Right renal pelvis (tissue), 4 donors: ENCODE results near the gene MAPKAP1. TPM values are rescaled to one million over a fixed set of nuclear protein-coding genes. Genes with fewer than 3 reads are reported as not detected.

Experiments used
- DNase-seq, 4 donors: peaks; one replicate each; pipeline ENCODE4 v3.0.0-alpha.2; 2013; ENCODE audit warnings: low read depth in 4 of 4, low spot score in 3 of 4, missing footprints in 1 of 4
- polyA plus RNA-seq, 4 donors: library from polyadenylated mRNA; unstranded; fragments of 120-200 nt; gene quantifications; one replicate each; pipeline ENCODE4 v1.2.1, GENCODE V29; 2013; ENCODE audit not compliant: insufficient read length in 4 of 4

MAPKAP1 gene
- polyA plus RNA-seq, 4 donors = 76.0 to 94.0 (median 90.7) TPM

DNA sequence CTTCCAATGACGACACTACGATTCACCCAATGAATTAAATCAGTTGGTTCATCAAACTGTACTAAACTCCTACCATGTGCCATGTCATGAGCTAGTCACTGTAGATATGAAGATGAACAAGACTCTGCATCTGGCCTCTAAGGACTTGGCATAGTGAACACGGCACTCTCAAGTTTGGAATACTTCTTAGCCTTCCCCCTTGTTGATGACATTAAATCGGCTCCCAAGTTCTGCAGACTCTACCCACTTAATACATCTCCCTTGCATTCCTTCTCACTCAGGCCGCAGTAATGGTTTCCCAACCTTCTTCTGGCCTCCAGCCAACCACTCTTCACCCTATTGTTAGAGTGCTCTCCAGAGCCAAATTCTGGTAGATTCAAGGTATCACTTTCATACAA, 184.7 kb downstream of the MAPKAP1 start:
- no peak for DNase-seq

DNA sequence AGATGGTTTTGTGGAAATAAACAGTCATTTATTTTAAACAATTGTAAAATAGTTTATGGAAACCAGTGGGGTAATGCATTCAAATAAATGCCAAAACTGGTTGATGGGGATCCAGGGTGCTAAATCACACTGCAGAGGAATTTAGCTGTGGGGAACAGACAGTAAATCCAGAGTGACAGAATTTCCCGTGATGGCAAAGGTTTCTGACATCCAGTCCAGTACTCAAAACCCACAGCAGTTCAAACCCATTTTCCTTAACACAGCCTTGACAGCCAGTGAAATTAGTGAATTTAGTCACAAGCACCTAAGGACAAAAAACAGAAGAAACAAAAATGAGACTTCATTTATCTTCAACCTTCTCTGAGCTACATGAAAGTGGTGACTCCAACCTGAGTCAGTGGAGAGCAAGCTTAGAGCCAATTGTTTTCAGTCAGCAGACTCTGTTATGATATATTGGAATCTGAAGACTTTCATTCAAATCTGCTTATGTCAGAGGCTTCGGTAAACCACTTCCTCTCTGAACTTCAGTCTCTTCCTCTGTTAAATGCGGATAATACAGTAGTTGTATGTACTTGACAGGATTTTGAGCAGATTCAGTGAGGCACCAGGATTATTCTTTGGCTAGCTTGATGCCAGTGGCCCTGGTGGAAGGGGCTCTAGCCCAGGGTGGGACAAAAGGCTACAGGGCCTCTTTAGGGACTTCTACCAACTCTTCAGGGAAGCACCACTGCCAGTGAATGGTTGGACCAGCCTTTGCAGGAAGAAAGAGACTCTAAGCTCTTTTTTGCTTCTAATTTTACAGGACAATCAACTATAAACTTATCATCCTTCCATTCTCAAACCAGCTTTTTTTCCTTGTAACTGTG, 185.3 kb downstream of the MAPKAP1 start:
- DNase-seq = no peak

DNA sequence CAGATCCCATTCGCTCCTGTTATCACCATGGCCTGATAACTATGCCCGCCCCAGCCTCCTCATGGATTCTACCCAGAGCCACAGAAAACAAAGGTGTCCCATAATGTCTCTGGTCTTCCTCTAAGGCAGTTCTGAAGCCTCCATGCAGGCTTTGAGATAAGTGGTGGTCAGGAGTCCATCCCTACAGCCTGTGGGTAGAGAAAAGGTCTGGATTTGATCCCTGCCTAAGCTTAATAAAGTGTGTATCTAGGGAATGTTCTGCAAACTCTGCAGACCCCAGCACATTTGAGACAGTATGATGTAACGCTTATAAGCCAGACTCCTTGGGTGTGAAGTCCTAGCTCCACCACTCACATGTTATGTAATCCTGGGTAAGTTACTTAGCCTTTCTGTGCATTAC, 187.3 kb downstream of the MAPKAP1 start:
- DNase-seq = no peak

DNA sequence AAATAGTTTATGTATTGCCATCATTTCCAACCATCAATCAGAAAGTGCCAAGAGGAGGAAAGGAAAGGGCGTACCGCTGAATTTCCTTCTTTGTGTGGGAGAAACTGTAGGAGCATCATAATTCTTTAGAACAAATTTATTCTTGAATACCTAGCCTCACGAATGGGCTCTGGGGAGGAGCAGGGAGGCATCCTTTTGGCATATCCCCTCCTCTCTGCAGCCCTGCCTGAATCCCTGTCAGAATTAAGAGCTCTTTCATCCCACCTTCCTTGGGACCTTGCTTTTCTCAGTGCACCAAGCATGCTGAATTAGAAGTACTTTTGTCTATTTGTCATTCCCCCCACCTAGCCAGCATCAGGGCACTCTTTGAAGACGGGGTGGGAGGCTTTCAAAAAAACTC, 189.4 kb downstream of the MAPKAP1 start:
- DNase-seq = no peak

DNA sequence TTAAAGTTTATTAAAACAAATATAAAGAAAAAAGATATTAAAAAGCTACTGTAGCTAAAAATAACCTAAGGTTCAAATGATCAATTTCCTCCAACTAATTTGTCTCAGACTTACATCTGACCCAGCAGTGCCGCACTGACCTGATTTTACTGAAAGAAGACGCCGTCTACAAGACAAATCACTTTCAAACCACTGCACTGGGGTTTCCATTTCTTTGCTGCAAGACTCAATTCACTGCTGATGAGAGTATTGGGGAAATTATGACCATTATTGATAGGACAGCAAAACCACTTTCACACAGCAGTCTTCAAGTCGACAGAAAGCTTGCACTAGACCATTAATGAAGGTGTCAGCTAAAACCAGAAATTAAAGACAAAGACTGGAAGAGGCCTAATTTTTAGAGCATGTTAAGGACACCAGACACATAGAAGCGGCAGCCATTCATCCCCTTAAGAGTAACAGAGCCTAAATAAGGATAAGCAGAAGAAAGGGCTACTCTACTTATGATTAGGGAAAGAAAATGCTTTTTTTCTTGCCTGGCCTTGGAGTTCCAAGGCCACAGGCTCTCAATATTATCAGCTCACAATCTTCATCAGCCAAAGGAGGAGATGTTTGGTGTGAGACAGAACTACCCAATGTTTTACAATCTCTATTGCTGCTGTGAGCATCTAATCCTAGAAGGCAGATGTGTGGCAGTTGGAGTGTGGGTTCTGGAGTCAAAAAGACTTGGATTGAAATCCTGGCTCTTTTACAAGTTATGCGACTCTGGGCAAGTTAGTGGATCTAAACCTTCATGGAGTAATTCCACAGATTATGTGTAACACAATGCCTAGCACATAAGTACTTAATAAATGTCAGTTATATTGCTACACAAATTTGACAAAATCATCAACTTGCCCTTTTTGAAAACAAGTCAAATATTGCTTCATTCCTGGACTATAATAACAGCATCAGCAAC, 190.7 kb downstream of the MAPKAP1 start:
- DNase-seq = no peak

DNA sequence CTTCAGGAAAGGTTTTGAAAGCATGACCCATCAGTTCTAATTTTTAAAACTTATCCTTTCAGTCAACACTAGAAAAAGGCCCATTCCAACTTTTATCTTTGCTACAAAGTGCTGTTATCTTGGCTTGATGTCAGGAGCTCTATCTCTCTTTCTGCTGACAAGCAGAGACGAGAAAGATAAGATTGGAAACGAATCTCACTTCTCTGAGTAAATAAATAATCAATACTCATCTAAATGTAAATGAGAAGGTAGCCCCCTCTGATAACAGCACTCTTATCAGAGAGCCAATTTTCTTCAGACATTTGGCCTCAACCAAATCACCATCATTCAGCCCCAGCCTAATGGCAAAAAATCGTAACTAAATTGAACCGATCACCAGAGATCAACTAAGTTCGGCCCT, 191.7 kb downstream of the MAPKAP1 start:
- no peak for DNase-seq

DNA sequence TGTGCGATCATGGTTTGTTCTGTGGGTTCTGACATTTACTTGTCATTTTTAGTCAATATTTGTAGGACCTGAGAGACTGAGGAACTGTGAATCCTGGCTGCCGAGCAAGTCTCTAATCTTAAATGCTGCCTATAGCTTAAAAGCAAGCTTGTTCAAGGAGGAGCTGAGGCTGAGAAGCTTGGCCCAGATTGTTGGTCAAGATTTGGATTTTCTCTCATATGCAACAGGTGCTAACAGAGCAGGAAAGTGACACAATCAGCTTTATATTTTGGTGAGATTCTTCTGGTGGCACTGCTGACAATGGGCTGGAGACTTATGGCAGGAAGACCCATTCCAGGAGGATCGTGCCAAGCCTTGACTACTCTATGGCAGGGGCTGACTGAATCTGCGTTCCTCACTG, 192.5 kb downstream of the MAPKAP1 start:
- DNase-seq = no peak

DNA sequence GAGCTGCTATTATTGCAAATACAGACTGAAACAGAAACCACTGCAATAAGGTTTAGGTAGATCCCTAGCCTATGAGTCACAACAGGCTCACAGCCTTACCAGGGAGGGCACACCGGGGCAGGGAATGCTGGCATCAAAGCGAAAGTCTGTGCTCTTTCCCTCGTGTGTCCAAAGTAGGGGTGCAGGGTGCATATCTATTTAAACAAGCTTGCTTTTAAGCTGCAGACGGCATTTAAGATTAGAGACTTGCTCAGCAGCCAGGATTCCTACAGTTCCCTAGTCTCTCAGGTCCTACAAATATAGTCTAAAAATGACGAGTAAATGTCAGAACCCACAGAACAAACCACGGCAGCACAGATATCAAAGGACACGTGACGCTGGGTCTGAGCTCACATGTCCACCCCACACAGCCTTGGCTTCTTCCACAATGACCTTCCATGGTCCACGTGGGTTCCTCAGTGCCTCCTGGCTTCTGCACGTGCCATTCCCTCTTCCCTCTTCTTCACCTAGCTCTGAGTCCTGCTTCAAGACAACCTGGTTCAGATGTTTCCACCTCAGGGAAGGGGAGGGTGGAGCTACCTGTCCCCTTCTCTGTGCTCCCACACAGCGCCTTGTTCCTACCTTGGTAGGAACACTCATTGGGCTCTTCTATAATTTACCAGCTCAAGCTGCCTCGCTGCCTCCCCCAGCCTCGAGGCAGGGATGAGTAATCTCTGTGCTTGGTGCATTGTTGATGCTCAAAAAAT, 193.2 kb downstream of the MAPKAP1 start:
- DNase-seq = no peak

DNA sequence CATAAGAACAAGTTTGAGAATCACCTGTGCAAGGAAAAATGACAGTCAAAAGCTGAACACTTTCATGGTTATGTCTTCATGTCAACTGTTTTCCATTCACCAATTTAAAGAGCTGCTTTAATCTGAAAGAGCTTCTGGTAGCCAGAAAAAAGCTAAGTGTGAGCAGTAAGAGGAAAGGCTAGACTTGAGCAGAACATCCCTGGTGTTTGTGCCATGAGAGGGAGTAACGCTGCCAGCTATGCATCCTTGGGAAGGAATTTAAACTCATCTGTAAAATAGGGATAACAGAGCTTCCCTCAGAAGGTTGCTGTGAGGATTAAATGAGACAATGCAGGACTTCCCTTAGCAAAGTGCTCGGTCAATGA, 193.7 kb downstream of the MAPKAP1 start:
- no peak for DNase-seq

DNA sequence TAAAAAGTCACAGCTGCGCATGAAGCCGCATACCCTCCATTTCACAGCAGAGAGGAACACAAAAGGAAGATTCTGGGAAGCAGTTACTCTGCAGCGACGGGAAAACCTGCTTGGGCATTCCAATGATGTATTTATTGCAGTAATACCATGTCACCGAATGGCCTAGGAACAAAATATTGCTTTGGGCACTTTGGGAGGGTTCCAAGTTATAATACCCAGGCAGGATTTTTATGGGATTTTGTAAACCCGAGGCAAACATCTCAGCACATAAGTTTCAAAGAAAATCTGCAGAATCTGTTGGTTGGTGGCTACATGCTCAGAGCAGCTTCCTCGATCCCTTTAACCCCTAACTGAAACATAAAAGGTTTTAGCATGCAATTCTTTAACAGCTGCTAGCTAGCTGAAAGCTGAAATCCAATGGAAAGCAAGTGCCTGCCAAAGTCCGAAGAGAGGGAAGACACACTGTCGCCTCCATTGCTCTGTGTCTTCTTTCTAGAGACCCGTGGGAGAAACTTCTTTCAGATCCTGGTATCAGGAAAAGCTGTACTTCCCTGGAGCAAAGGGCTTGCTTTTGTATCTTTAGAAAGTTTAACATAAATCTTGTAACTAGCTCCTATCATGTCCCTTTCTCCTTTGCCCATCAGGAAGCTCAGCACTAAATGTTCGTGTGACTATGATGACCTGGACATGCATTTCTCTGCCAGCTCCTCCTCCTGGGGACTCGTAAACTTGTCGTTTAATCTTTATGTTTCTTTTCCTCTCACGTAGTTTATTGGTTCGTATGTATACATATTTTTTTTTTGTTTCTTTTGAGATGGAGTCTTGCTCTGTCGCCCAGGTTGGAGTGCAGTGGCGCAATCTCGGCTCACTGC, 195.0 kb downstream of the MAPKAP1 start:
- no peak for DNase-seq

DNA sequence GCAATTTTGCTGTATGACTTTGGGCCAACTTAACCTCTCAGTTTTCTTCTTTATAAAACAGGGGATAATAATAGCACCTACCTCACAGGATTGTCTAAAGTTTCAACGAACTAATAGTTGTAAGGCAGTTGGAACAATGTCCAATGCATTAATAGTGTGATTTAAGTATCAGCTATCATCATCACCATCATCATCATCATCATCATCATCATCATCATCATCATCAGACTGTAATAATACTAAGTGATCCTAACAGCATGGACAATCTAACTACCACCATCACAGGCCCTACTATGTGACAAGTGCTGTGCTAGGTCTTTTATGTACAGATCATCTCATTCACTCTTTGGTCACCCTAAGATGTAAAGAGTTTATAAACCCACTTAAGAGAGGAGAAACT, 196.0 kb downstream of the MAPKAP1 start:
- DNase-seq = no peak

DNA sequence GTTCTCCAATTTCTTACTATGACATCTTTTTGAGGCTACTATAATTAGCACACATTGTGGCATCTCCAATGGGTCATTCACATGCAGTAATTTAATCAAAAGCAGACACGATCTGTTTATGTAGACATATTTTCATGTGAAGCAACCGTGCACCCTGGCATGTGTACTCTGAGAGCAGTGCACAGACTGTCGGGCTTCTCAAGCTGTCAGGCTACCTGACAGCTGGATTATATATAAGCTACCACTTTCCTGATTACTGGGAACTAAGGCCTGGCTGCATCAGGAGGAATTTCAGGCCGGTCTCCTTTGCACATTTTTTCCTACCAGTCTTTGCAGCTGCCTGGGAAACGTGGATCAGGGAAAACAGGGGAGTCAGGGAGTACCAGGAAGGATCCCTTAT, 197.5 kb downstream of the MAPKAP1 start:
- no peak for DNase-seq

DNA sequence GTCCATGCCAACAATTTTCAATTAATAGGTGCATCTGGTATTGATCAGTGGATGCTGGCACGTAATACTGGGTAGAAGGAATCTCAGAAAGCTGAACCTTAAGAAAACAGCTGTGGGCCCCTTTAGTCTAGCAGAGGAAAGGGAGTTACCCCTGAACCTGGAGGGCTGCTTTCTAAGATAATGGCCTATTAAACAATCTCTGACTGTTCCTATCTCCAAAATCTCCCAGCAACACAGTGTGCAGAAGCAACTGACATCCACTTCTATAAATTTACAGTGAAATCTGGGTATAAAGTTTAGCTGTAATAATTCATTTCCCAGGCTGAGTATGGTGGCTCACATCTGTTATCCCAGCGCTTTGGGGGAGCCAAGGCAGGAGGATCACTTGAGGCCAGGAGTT, 198.8 kb downstream of the MAPKAP1 start:
- no peak for DNase-seq

DNA sequence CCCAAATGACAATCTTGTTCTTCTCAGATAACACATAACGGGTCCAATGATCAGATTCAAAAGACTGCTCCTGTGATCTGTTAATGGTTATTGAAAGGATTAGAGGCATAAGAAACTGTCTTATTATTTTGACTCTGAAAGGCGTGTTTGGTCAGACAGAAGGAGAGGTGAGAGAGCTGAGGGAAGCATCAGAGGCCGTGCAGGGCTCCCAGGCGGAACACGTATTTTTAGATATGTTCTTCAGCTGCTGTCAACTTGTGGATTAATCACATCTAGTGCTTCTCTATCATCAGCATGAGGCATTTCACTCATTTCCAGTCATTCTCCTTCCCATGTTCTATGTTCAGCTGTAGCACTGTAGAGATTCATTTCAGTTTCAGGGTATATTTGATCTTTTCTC, 199.8 kb downstream of the MAPKAP1 start:
- DNase-seq = no peak

DNA sequence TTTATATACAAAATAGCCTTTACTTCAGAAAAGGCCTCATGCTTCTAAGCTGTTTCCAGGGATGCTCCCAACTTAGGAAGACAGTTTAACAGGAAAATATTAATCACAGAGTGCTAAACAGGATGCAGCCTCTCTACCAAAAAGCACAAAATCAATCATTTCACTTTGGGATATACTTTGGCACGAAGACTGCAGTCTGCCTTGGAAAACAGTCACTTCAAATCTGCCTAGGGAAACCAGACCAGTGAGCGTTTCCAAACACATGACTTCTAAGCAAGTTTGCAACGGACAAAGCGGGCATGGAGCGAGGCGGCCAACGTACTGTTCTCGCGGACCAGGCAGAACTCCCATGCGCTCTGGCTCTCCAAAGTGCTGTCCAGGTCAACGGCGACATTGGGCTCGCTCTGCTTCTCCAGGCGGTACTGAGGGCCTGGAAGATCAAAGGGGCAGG, 201.0 kb downstream of the MAPKAP1 start:
- DNase-seq = peak in 1 of 4 donors; percentile 28

DNA sequence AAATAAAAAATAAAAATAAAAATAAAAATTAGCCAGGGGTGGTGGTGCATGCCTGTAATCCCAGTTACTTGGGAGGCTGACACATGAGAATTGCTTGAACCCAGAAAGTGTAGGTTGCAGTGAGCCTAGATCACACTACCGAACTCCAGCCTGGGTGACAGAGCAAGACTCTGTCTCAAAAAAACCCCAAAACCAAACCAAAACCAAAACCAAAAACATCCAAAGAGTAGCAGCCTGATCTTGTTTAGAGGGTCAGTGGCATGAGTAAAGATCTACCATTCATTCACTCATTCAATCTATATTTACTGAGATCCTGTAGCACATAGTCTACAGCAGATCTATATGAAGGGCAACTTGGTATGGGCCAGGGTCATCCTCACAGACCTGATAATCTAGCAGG, 202.4 kb downstream of the MAPKAP1 start:
- DNase-seq = no peak

DNA sequence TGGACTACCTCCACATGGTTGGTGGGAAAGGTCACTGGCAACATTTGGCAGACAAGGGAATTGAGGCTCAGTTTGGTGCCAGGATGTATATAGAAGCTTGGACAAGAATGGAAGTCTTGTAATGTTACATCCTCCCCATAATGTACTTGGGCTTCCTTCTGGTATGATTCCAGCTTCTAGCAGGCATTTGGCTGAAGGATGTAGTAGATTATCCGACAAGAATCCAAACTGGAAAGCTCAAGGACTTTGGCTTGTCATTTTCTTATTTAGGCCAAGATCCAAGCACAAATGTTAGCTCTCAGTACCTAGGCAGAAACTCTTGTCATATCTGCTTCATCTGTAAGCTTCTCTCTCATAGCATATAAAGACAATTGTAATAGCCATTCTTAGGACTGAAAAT, 209.1 kb downstream of the MAPKAP1 start:
- no peak for DNase-seq

DNA sequence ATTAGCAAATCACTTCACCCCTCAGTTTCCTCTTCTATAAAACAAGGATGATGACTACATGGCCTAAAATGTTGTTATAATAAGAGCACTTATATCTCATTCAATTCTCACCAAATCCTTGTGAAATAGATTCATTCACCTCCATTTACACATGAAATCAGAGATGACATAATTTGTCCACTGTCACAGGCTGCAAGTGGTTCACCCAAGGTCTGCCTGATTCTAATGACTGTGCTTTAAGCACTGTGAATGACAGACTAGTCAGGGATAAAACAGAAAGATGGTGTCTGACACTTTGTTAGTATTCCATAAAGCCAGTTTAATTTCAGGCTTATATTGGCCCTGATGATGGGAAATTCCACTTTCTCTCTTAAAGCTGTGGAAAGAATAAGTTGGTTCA, 209.5 kb downstream of the MAPKAP1 start:
- DNase-seq = no peak

DNA sequence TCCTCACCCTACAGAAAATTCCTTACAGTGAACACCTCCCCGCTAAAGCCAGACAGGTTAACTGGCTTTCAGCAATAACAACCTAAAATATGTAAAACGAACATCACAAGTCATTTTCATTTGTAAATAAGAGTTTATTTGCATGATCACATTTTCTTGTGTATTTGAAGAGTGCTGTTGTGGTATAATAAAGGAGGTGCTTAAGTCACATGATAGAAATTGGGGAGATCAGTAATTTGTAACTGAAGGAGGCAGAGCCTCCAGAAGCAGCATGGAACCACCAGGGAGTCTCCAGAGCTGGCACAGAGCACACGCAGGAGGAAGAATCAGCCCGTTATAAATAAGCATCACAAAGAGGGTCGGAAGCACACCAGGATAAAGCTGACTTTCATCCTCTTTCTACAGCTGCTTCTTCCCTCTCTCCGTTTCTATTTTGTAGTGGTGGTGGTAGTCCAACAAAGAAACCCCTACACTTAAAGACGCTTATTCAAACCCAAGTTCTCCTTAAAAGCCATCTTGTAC, 210.6 kb downstream of the MAPKAP1 start:
- no peak for DNase-seq
